Smooth muscle cell of the brain vasculature (primary cell): ENCODE results near the gene PCDHGA2.
"Not testable (repeated sequence)": the region's sequence is repeated elsewhere in the genome, so short reads cannot be mapped to it uniquely, and the experiment has no call there.

Experiments
- DNase-seq: peaks from one replicate; pipeline ENCODE4 v3.0.0-alpha.2; 2012; ENCODE audit warnings: low read depth, low spot score

PCDHGA2 gene

GRCh38 chr5:141382469-141383294 lies 44.1 kb downstream of the PCDHGA2 start, which contains the start of gene PCDHGA7:
TSS of gene PCDHGA7 (plus strand) at chr5:141382742. CDS start at chr5:141382900, 158 bp downstream.
- DNase-seq: no peak

DNA sequence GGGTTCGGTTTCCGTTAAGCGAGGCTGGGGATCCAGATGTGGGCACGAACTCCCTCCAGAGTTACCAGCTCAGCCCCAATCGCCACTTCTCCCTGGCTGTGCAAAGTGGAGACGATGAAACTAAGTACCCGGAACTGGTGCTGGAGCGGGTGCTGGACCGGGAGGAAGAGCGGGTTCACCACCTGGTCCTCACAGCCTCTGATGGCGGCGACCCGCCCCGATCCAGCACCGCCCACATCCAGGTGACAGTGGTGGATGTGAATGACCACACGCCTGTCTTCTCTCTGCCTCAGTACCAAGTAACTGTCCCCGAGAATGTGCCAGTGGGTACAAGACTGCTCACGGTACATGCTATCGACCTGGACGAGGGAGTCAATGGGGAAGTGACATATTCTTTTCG lies 44.8 kb downstream of the PCDHGA2 start:
- no peak for DNase-seq

GRCh38 chr5:141384471-141385267 lies 46.1 kb downstream of the PCDHGA2 start:
- DNase-seq: no peak

- DNase-seq: not testable (repeated sequence)
Measured at GRCh38 chr5:141387557-141388311, 49.2 kb downstream of the PCDHGA2 start, which contains the start of gene PCDHGB4. TSS of gene PCDHGB4 (plus strand) at chr5:141387698. CDS start at chr5:141387885, 187 bp downstream.

GRCh38 chr5:141388661-141389060 lies 50.1 kb downstream of the PCDHGA2 start:
- no peak for DNase-seq

DNA sequence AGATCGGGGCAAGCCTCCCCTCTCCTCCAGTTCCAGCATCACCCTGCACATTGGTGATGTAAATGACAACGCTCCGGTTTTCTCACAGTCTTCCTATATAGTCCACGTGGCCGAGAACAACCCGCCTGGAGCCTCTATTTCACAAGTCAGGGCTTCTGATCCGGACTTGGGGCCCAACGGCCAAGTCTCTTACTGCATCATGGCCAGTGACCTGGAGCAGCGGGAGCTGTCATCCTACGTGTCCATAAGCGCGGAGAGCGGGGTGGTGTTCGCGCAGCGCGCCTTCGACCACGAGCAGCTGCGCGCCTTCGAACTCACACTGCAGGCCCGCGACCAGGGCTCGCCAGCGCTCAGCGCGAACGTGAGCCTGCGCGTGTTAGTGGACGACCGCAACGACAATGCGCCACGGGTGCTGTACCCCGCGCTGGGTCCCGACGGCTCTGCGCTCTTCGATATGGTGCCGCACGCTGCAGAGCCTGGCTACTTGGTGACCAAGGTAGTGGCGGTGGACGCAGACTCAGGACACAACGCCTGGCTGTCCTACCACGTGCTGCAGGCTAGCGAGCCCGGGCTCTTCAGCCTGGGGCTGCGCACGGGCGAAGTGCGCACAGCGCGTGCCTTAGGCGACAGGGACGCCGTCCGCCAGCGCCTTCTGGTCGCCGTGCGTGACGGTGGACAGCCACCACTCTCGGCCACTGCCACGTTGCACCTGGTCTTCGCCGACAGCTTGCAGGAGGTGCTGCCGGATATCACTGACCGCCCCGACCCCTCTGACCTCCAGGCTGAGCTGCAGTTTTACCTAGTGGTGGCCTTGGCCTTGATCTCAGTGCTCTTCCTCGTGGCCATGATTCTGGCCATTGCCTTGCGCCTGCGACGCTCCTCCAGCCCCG lies 50.8 kb downstream of the PCDHGA2 start:
- no peak for DNase-seq

- DNase-seq: no peak
Measured at GRCh38 chr5:141392429-141393198, 54.1 kb downstream of the PCDHGA2 start, which contains the start of gene PCDHGA8. TSS of gene PCDHGA8 (plus strand) at chr5:141392633. CDS start at chr5:141392814, 181 bp downstream.
